Activated CD4-positive, CD25-positive, alpha-beta regulatory T cell treated with anti-CD3 and anti-CD28 coated beads, Interleukin-2, amount 50 U/mL, for 24 hours (primary cell): Measurements from ENCODE around the gene SHF.

Experiments
- ATAC-seq, 2 donors: fragments of 150-1000 bp; cut with Tn5 transposase; one replicate each; pipeline ENCODE4 v1.10.0; 2021; ENCODE audit warnings: mild to moderate bottlenecking in 1 of 2, moderate library complexity in 1 of 2

The SHF gene

DNA sequence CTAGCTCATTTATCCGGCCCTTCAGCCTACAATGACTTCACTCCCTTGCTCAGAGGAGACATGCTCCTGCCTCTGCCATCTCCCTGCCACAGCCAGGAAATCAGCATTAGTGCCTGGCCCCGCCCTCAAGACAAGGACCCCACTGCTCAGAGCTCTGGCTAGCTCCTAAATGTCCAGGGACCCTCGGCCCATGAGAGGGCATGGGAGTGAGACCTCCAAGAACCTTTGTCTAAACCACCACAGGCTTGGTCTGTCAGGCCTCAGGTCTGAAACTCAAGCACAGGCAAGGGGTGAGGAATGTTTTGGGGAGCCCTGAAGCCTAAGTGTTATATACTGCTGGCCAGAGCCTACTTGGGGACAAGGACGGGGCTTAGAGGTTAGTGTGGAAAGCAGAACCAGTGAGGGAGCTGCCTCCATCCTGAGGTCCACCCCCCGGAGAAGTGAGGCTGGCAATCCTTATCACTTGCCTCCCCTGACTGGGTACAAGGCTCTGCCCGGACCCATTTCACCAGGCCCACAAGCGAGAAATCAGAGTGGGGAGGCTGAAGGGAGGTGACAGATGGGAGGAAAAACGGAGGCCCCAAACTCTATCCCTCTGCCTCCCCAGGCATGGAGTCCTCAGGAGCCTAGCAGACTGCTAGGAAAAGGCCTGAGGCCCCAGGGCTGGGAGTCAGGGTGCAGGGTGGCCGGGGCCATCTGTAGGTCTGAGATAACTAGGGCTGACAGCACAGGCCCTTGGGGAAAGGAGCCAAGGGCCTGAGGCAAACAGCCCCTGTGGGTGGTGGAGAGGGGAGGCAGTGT lies 18.8 kb downstream of the SHF start:
- ATAC-seq = no peak

- ATAC-seq = no peak
These were observed 19.5 kb downstream of the SHF start for GRCh38 chr15:45168286-45168685.

- no peak for ATAC-seq
These were observed 20.0 kb downstream of the SHF start for GRCh38 chr15:45167631-45168205.

GRCh38 chr15:45166834-45167630 lies 20.7 kb downstream of the SHF start:
- ATAC-seq = peak; percentile 96

DNA sequence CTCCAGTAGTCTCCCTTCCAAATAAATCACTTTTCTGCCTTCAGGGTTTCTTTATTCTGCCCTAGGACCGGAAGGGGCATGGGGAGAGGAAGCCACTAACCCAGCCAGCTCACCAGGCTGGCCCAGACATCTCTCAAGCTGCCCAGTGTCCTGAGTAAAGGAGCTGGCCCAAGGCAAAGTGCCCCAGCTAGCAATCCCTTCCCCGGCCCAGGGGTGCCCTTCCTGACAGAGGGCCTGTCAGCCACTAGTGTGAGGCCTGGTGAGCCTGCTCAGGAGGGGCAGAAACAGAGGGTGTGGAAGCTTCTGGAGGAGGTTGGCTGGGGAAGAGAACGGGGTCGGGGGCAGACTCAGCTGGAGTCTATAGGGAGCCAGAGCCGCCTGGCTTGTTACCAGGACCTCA lies 22.2 kb downstream of the SHF start:
- no peak for ATAC-seq

DNA sequence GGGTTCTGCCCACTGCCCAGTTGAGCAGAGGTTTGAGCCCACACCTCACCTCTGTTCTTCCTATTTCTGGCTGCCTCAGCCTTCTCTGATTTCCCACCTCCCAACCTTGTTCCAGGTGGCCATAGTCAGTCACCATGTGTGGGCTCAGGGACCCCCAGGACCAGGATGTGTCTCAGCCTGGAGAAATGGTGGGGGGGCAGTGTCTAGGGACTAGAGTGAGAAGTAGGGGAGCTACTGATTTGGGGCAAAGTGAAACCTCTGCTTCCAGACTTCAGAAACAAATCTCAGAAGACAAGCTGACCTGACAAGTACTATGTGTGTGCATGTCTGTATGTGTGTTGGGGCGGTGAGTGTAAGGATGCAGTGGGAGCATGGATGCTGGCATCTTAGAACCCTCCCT lies 22.9 kb downstream of the SHF start:
- ATAC-seq = no peak

GRCh38 chr15:45163508-45163856 lies 24.3 kb downstream of the SHF start:
- ATAC-seq = no peak

DNA sequence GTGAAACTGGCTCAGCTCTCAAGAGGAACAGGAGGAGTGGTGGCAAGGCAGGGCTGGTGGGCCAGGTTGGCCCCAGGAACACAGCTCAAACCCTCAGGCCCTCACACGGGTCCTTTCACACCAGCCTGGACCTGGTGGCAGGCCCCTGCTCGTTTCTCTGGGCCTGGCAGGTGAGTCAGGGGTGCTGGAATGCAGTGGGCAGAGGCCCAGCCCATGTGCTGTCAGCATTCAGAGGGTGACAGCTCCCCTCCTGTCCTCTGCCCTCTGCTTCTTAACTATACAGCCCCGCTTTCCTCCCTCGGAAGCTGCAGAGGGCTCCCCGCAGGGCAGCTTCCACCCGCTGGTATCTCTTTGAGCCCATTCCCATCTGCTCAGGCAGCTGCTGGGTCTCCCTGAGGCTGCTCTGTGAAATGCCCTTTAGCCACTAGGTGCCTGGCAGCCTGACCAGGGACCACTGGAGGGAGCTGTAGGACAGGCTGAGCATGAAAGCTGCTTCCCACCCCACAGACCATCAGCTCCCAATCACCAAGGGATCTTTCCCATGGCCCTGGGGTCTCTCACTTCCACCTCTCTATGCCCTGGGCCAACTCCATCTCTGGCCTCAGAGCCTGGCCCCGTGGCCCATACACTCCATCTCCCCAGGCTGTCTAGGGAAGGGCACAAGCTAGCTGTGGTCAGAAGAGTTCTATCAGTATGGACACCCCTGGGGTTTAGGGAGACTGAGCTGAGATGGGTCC lies 24.8 kb downstream of the SHF start:
- ATAC-seq = peak; percentile 25 to 30

DNA sequence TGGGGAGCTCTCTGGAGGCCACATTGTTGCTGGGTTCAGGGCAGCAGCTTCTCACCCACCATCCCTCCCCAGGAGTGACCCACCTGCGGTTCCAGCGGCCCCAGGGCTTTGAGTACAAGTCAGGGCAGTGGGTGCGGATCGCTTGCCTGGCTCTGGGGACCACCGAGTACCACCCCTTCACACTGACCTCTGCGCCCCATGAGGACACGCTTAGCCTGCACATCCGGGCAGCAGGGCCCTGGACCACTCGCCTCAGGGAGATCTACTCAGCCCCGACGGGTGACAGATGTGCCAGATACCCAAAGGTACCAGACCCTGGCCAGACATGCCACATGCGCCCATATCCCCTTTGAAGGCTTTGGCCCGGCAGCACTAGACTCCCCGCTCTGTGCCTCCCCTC lies 26.1 kb downstream of the SHF start:
- ATAC-seq = no peak

GRCh38 chr15:45157974-45158373 lies 29.8 kb downstream of the SHF start:
- no peak for ATAC-seq

DNA sequence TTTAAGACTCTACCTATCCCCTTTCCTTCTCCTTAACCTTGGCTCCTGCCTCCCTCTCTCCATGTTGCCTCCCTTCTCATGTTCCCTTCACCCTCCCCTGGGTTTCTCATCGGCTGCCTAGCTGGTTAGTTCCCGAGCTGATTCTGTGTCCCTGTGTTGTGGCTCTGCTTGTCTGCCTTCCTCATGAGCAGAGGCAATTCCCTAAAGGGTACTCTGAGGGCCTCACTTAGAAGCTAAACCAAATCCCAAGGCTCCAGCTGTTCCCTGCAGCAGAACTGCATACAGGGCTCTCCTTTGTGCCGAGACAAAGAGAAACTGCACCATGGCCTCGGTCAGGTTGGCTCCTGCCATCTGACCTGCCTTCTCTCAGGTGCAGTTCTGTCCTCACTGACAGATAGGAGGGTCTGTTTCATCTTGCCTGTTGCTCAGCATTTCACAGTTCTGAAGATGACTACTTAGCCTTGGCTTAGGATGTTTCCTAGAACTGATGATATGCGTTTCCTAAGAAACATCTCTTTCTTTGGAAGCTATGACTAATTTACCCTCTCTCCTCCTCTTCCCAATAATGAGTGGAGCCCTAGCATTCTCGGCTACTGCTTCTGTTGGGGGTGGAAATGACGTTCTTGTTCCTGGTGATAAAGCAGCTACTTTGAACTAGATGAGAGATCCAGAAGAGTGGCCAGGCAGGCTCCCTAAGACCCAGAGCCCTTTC lies 30.9 kb downstream of the SHF start:
- ATAC-seq = no peak

- ATAC-seq = no peak
These were observed 32.0 kb downstream of the SHF start for GRCh38 chr15:45155739-45156138.

DNA sequence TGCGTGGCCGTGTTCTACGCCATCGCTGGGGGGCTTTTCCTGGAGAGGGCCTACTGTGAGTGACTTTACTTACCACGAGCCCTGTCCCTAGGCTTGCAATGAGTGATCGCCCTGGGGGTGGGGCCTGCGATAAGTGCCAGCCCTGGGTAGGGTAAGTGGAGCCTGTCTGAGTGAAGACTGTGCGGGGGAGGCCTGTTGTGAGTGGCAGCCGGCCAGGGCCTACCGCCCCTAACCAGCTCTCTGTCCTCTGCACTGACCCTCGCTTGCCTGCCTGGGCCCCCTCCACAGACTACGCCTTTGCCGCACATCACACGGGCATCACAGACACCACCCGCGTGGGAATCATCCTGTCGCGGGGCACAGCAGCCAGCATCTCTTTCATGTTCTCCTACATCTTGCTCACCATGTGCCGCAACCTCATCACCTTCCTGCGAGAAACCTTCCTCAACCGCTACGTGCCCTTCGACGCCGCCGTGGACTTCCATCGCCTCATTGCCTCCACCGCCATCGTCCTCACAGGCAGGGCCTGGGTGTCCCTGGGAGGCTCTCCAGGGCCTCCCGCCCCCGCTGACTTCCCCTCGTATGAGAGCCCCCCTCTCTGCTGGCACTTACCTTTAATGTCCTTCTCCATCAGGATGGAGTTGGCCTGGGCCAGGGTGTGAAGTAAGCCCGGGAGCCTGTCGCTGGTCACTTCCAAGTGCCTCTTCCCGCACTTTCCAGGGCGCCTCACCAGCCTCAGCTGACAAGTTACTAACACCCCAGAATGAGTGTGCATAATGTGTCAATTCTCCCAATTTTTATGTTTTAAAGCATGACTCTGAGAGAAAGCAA lies 35.6 kb downstream of the SHF start:
- no peak for ATAC-seq

GRCh38 chr15:45150997-45151396 lies 36.8 kb downstream of the SHF start:
- no peak for ATAC-seq

DNA sequence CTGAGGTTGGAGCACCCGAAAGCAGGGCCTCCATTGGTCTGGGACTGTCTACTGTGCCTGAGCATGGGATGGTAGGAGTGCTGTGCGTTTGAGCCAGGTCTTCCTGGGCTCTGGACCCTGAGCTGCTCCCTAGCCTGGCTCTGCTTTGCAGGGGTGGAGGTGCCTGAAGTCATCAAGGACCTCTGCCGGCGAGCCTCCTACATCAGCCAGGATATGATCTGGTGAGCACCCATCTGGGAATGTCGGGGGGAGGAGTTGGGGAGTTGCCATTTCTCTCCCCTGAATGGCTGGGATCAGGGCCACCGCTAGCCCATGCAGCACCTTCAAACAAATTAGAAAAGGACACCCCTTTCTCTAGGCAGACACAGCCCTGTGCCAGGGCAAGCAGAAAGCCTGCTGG lies 37.3 kb downstream of the SHF start:
- no peak for ATAC-seq

DNA sequence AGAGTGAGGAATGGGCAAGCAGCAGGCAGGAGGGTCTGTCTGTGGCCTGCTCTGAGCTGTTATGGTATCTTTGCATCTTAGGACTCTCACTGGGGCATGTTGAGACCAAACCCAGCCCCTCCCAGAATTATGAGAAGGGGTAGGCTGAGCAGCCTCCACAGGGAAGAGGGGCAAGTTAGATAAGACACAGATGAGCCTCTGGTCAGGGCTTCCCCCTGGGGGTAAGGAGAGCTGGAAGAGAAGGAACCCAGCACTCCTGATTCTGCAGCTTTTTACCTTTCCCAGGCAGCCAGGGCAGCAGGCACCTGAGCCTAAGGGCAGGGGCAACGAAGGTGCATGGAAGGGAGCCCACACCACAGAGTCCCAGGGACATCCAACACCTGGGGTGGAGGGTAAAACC lies 38.7 kb downstream of the SHF start:
- no peak for ATAC-seq

DNA sequence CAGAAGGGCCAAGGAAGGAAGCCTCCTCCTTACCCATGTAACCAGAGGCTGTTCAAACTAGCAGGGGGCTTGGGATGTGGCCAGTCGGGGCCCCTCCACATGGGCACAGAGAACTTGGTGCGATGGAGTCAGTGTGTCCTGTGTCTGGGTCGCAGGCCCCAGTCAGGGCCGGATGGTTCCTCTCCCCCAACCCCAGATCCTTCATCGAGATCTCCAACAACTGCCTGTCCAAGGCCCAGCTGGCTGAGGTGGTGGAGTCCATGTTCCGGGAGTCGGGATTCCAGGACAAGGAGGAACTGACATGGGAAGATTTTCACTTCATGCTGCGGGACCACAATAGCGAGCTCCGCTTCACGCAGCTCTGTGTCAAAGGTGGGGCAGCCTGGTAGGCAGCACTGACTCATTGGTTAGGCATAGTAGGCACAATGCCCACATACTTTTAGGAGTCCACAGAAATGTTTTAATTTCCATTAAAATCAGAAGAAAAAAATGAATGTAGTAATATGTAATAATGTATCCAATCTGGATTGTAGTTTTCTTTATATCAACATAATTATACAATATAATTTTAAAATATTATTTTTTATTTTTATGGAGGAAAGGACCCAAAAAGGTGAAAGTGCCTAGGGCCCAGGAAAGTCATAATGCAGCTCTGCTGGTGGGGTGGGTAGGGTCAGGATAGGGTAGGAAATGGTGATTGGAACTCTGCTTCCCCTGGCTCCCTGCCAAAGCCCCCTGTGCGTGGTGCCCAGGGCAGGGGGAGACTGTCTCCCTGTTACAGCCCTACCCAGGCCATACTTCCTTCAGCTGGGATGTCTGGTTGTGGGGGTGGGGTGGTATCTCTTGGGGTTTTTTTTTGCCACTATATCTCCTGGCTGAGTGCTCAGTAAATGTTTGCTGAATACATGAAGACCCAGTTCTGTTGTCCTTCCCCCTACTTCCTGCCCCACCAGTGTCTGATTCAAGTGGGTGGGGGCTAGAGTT lies 39.4 kb downstream of the SHF start:
- ATAC-seq = no peak

GRCh38 chr15:45147606-45148005 lies 40.2 kb downstream of the SHF start:
- no peak for ATAC-seq

DNA sequence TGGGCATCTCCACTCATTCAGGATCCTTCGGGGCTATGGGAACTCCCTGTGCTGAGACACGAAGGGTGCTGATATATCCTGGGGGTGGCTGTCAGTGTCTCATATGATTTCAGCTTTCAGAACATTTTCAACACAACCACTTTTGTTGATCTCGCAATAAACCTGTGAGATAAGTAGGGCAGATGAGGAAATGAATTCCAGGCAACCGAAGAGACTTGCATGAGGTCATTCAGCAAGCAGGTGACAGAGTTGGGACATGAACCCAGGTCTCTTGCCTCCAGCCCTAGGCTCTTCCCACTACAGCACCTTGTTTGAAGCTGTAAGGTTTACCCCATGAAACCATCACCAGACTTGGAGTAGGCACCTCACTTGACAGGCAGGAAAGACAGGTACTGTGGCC lies 41.4 kb downstream of the SHF start:
- ATAC-seq = no peak

DNA sequence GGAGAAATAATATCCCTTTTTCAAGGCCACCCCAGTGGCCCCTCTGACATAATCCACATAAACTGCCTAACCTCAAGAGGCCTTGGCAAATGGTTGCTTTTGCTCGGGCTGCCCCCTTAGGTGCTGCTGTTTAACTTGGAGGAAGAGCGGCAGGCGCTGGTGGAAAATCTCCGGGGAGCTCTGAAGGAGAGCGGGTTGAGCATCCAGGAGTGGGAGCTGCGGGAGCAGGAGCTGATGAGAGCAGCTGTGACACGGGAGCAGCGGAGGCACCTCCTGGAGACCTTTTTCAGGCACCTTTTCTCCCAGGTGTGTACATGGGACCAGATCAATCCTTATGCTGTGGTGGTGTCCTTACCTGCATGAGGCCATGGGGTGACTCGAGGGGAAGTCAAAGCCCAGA lies 43.0 kb downstream of the SHF start:
- no peak for ATAC-seq
